GM19025 (cell line): ENCODE measurements around the gene RUFY3.
"Not testable (repeated sequence)": the region's sequence is repeated elsewhere in the genome, so short reads cannot be mapped to it uniquely, and the experiment has no call there.

Experiments used
- ATAC-seq: cut with Tn5 transposase; IDR thresholded peaks from one replicate; pipeline ENCODE4 v1.9.1; 2021; ENCODE audit warnings: mild to moderate bottlenecking, low read depth, moderate library complexity; ENCODE audit not compliant: unreplicated experiment

The RUFY3 gene

DNA sequence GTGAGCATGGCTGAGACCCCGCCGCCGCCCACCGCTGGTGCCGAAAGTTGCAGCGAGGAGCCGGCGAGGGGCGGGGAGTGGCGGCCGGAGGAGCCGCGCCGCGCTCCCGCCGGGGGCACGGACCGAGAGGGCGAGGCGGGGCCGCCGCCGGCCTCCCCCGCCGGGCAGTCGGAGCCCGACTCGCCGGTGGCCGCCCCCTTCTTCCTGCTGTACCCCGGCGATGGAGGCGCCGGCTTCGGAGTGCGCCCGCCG lies 16.9 kb upstream of the RUFY3 start:
- ATAC-seq = peak; percentile 43

DNA sequence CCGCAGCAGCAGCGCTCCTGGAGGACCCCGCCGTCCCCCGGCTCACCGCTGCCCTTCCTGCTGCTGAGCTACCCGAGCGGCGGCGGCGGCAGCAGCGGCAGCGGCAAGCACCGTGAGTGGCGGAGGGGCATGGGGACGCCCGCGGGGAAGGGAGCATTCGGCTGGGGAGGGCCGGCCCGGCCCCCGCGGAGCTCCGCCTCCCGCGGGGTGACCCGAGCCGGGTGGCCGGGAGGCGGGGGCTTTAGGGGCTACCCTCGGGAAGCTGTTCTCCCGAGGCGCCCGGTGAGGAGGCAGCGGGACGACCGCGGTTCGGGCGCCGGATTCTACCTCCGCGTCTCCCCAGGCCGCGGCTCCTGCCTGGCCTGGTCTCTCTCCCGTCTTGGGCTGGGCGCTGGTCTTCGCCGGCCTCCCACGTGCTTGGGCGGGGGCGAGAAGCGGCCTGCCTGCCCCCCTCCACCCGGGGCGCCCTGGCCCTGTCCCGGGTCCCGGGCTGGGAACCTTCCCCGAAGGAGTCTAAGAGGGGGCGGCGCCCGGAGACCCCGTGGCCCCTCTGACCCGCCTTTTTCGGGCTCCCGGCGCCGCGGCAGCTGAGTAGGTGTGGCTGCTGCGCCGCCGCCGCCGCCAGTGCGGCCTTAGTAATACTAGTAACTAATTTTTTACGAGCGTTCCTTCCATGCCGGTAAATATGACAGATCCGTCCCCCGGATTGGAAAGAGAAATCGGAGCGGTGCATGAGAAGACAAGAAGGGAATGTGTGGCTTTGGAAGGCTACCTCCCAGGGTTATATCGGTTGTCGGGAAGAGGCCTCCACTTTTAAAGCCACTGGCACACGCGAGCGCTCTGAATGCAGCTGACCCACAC lies 16.4 kb upstream of the RUFY3 start:
- peak; percentile 61 for ATAC-seq

DNA sequence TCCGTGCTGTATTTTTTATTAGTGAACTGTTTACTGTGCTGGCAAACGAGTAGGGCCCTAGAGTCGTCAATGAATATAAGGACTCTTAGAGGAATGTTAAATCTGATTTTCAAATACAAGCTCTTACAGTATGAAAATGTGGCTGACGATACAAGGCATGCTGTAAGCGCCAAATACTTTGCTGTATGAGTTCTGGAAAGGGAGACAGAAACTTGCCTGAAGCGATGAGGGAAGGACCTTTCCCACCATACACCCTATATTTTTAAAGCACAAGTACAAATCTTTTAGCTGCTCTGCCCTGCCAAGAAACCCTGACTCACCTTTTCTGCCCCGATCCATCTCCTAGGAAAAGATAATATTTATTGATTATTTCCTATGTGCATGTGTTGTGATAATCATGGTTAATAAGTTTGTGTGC lies 15.7 kb upstream of the RUFY3 start:
- no peak for ATAC-seq

DNA sequence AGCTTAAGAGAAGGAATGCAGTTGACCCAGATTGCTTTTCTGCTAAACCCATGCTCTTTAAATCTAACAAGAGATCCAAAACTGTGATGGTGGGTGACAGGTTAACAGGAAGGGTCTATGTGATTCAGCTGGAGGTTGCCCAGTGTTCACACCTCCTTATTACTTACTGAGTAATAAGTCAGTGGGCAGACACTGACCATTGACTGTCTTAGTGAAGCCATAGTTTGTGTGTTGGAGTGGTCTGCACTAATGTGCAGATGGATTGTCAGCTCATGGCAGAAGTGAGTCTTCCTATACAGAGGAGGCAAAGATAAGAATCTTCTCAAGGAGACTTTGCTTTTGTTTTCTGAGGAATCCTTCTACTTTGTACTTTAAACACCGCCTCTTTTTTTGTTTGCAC lies 15.2 kb upstream of the RUFY3 start:
- no peak for ATAC-seq

DNA sequence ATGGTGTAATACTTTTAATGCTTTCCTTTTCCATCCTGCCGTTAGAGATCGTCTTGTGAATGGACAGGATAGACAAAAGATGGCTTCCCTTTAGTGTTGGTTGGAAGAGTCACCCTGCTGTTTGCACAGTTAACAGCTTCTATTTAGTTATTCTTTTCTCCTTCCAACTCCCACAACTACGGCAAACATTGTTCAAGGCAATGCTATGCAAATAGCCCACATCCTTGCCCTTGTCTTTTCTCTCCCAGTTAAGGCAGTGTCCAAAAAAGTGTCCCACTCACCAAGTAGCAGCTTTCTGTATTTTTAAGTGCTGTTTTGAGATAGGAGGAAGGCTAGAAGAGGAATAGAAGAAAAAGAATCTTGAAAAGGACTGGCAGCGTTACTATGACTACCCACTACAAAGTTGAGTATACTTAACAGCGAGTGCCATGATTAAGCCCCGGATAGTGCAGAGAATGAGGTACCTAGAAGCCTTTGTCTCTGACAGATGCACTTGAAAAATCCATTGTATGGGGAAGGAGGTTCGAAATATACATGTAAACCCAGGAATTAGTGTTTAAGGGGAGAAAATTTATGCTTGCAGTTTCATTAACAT lies 12.1 kb upstream of the RUFY3 start:
- ATAC-seq = no peak

DNA sequence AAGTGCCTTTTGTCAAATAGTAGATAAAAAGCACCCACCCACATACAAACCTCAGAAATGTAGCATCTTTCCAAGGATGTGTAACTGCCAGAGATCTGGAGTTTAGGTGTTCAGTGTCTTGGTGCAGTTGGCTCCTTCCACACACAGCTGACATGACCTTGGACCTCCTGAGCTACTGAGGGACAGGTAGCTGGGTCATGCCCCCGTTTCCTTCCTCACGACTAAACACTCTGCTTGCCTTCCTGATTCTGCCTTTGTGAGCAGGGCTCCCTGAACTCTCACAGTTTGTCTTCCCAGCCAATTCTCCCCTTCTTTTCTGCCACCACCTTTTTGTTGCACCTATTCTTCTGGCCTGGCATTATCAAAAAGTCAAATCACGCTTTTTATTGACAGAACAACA lies 10.2 kb upstream of the RUFY3 start:
- ATAC-seq = no peak

DNA sequence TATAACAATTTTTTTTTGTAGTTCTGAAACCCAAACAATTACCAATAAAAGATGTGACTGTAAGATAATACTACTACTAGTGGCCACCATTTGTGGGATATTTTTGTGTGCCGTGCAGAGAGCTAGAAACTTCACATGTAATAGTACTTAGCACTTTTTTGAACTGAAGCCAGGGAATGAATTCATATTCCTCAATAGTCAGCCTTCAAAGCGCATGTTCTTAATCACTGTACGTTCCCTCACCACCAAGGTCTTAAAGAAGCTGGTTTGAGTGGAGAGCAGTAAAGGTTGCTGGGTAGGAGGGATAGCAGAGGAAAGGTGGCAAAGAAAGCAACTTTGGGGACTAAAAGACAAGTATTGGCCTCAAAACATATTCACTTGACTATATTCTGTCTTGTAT lies 9.6 kb upstream of the RUFY3 start:
- no peak for ATAC-seq

DNA sequence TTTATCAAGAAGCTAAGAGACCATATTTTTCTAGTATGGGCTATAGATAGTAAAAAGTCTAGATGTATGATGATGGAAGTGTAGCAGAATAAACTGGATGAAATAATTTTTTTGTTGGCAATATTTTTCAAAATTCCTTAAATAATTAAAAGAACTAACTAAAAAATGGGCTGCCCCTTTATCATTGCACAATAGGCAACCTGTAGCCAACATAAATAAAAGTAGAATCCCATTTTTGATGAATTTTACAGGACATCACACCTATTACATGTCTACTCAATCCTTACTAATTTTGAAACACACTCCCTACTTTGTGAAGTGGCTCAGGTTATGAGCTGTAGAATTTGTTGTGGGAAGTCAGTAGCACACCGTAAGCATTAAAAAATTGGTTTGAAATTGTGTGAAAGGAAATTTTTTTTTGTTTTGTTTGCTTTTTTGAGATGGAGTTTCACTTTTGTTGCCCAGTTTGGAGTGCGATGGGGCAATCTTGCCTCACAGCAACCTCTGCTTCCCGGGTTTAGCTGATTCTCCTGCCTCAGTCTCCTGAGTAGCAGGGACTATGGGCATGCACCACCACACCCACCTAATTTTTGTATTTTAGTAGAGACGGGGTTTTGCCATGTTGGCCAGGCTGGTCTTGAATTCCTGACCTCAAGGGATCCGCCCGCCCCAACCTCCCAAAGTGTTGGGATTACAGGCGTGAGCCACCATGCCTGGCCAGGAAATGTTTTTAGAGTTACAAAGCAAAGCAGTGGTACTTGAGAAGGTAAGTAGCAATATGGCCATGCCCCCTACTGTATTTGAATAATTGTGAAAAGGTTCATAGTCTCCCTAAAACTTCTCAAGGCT lies 8.9 kb upstream of the RUFY3 start:
- no peak for ATAC-seq

DNA sequence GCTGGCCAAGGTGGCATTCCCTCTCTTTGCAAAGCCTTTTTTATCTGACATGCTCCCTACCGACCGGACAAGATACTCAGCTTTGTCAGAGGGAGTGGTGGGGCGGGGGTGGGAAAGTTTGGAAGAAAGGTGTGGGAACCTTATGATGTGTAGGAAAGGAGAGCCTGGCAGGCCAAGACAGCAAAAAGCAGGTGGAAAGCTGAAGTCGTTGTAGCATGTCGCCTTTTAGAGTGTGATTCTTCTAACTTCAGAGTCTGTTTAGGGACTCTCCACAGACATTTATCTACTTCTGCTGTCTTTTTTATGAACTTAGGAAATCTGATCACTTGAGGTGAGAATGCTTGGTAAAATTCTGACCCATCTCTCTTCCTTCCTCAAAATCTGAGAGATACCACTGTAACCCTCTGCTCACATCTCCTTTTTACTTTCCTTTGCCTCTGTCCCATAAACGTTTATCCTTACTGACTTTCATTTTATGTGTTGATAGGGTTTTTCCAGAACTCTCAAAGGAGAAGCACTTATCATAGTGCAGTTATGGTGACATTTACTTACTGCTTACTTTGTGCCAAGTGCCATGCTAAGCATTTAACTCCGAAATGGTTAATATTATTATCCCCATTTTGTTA lies 8.2 kb upstream of the RUFY3 start:
- ATAC-seq = no peak

DNA sequence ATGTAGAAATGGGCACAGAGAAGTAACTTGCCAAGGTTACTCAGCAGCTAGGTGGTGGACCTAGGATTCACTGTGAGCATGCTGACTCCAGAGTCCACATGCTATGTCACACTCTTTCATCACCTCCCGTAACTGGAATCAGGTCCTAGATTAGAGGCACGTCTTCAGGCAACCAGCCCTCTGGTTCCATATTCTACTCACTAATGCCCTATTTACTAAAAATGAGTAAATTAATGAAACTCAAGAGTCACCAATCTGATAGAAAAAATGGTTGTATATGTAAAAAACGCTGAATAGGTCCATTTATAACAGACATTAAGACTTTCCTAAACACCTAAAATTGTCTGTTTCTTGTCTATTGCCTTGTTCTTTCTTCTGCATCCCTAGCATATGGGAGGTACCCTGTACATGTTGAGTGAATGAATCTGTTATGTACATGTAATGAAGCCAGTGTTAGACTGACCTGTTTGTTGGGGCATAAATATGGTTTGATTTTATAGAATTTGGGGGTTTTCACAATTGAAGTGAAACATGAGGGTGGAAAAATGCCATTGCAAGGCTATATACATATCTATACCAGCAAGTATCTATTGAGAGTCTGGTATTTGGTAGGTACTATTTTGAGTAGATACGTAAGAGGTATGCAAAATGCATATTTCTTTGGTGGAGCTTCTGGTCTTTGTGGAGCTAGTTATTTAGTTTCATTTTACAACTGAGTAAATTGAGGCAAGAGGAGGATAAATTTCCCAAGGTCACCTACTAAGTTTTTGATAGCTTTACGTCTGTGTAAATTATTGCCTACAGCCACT lies 7.5 kb upstream of the RUFY3 start:
- peak; percentile 43 for ATAC-seq

DNA sequence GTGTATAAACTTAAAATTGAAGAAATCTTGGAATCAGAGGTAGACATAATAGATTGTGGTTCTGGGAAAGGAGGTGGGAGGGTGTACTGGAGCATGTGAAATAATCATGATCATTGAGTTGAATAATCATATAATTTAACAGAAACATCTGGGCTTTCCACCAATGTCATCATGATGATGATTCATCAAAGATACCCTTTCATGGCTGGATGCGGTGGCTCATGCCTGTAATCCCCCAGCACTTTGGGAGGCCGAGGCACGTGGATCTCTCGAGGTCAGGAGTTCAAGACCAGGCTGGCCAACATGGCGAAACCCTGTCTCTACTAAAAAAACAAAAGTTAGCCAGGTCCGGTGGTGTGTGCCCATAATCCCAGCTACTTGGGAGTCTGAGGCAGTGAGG lies 6.7 kb upstream of the RUFY3 start:
- peak; percentile 14 for ATAC-seq

DNA sequence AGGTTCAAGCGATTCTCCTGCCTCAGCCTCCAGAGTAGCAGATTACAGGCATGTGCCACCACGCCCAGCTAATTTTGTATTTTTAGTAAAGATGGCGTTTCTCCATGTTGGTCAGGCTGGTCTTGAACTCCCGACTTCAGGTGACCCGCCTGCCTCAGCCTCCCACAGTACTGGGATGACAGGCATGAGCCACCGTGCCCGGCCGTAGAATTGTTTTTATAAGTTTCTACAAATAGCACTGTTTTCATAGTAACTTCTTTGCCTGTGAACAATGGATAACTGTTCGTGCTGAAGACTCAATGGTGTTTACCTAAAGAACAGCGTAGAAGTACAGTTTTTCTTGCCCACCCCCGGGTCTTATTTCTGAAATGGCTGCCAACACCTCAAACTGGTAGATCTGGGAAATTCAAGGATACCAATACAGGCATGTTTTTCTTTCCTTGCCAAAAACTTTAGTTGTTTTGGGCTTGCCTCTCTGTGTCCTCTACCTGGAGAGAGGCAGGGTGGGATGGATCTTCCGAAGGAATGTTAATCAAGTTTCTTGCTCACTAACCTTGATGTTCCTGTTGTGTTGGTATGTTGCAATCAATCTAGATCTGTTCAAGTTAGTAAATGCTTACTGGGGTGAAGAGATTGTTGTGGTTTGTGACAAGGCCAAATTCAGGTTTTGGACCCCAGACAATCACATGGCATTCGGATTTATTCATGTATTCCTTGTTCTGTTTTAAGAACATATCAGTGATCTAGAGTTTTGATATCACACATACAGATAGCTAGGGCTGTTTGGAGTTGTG lies 2.8 kb upstream of the RUFY3 start:
- ATAC-seq = no peak

DNA sequence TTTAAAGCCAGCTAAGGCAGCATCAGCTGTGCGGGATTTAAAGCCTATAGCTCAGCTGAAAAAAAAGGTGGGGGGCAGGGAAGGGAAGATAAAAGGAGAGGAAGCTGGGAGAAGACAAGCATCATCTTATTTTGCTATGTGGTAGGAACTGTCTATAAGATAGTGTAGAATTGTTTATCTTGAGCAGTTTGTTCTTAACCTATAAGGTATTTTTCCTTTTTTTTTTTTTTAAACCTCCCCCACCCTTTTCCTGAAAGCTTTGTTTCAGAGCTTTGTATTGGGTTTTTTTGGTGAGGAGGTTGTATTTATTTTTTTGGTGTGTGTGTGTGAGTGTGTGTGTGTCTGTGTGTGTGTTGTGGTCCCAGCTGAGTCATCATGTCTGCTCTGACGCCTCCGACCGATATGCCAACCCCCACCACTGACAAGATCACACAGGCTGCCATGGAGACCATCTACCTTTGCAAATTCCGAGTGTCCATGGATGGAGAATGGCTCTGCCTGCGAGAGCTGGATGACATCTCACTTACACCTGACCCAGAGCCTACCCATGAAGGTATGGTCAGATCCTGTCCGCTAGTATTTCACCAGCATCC lies 531 bp downstream of the RUFY3 start:
- no peak for ATAC-seq

DNA sequence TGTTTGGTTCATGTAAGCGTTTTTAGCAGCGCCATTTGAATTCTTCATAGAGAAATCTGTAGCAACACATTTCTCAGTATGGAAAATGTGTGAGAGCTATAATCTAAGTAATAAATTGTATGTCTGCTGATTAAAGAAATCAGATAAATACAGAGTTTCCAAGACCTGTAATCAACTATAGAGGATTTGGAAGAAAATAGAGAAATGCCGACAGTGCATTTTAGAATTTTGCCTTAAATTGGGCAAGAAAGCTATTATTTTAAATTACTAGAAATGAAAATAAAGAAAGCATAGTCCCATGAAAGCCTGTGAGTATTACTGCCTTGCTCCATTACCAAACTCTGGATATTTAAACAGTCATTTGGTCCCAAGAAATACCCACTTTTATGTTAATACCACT lies 2.7 kb downstream of the RUFY3 start:
- no peak for ATAC-seq

DNA sequence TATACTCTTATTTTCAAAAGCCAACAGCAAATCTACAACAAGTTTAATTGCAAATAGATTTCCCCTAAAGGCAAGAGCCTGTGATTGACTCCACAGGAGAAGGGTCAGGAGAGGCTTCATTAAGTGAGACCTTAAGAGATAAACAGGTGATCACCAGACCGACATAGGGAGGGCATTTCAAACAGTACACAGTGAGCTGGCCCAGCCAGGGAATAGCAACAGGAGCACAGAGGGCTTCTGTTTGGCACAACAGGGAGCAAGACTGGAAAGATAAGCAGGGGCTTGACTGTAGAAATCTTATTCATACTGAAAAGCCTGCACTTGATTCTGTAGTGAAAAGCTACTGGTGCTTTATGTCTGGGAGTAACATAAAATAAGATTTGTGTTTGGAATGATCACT lies 3.9 kb downstream of the RUFY3 start:
- ATAC-seq = no peak

DNA sequence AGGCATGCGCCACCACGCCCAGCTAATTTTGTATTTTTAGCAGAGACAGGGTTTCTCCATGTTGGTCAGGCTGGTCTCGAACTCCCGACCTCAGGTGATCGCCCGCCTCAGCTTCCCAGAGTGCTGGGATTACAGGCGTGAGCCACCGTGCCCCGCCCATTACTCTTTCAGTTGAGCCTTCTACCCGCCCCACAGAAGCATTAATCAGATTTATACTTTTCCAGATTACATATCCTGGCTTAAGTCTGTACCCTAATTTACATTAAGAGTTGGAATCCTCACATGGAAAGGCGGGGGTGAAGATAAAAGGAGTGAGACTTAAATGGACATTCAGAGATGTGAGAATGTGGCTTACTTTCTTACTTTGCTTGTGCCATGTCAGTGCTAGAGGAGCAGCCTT lies 4.8 kb downstream of the RUFY3 start:
- ATAC-seq = not testable (repeated sequence)

DNA sequence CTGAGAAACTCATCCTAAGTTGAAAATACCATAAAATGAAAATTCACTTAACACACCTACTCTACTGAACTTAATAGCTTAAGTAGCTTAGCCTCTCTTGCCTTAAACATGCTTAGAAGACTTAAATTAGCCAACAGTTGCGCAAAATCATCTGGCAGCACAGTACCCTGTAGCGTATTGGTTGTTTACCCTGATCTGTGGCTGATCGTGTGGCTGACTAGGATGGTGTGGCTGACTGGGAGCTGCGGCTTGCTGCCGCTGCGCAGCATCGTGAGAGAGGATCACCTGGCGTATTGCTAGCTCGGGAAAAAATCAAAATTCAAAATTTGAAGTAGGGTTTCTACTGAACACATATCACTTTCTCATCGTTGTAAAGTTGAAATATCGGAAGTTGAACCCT lies 6.3 kb downstream of the RUFY3 start:
- no peak for ATAC-seq

DNA sequence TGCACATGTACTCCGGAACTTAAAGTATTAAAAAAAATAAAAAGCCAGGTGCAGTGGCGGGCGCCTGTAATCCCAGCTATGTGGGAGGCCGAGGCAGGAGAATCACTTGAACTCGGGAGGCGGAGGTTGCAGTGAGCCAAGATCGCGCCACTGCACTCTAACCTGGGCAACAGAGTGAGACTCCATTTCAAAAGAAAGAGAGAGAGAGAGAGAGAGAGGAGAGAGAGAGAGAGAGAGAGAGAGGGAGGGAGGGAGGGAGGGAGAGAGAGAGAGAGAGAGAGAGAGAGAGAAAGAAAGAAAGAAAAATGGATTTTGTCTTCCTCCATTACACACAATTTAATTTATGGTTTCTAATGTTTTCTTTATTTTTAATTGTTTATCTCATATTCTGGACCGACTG lies 11.1 kb downstream of the RUFY3 start:
- not testable (repeated sequence) for ATAC-seq
